Endothelial cell of umbilical vein (primary cell): ENCODE measurements around the gene DNHD1. TPM values are rescaled to one million over a fixed set of nuclear protein-coding genes. Genes with fewer than 3 reads are reported as not detected.

ENCODE experiments used
- BruUV-seq: library from RNA; stranded (reverse); fragments of 400-500 nt; replicated peaks from 2 replicates; lab custom pipeline; 2021; lab: Mats Ljungman, UMichigan
- CTCF ChIA-PET: fragments of 300-600, 350-600 bp; sonication (Branson Sonifier 250); formaldehyde crosslinking; loops from one replicate; lab custom pipeline; 2021; ENCODE audit warnings: antibody characterized with exemption, inconsistent platforms; lab: Charles Lee
- POLR2A ChIA-PET: fragments of 300-600, 350-600 bp; sonication (Branson Sonifier 250); formaldehyde crosslinking; loops from one replicate; lab custom pipeline; 2021; ENCODE audit warnings: antibody characterized with exemption, inconsistent platforms; lab: Charles Lee
- DNase-seq: peaks from one replicate; pipeline ENCODE4 v3.0.0-alpha.2; 2011; ENCODE audit warnings: low read depth, low spot score
- FAIRE-seq: peaks from 2 replicates; lab custom pipeline; 2011; peaks lifted over from hg19 to GRCh38; lab: Jason Lieb, UNC
- H2AFZ ChIP-seq: 2 replicates; pipeline ENCODE4 v1.6.0; 2012; ENCODE audit warnings: low read depth, low read length, control low read depth, inconsistent platforms
- H3K27ac ChIP-seq: 2 replicates; pipeline ENCODE4 v1.5.1; 2011; ENCODE audit warnings: low read depth, mild to moderate bottlenecking, control low read depth, low read length, moderate library complexity; ENCODE audit not compliant: insufficient read depth
- H3K27me3 ChIP-seq, 2 experiments: 2 replicates each; pipeline versions ENCODE4 v1.6.0 to v1.6.1; 2011; ENCODE audit warnings: low read length in 2 of 2, mixed read lengths in 1 of 2; ENCODE audit not compliant: control insufficient read depth in 2 of 2, insufficient read depth in 2 of 2
- H3K36me3 ChIP-seq, 2 experiments: 2 replicates in 1 of 2; 3 replicates in 1 of 2; pipeline ENCODE4 v1.5.1; 2011; ENCODE audit warnings: low read length in 2 of 2, mild to moderate bottlenecking in 1 of 2, moderate library complexity in 1 of 2; ENCODE audit not compliant: control insufficient read depth in 2 of 2, insufficient read depth in 2 of 2; ENCODE audit errors: extremely low read depth in 1 of 2
- H3K4me1 ChIP-seq: 3 replicates; pipeline ENCODE4 v1.5.1; 2011; ENCODE audit warnings: mild to moderate bottlenecking, low read length; ENCODE audit not compliant: control insufficient read depth, insufficient read depth; ENCODE audit errors: extremely low read depth
- H3K4me2 ChIP-seq: 2 replicates; pipeline ENCODE4 v1.6.1; 2011; ENCODE audit warnings: low read length, control low read depth, mixed read lengths; ENCODE audit not compliant: insufficient read depth
- H3K4me3 ChIP-seq, 3 experiments: fragments of 200-600 bp in 1 of 3; sonication (generic), shearing (Covaris generic) in 1 of 3; replicated peaks in 1 of 3; 2 replicates each; pipeline ENCODE4 v1.5.1; 2011 to 2016; ENCODE audit warnings: control low read depth in 3 of 3, low read length in 3 of 3, mild to moderate bottlenecking in 2 of 3, inconsistent platforms in 1 of 3, low read depth in 1 of 3, moderate library complexity in 1 of 3; ENCODE audit not compliant: insufficient read depth in 1 of 3
- H3K79me2 ChIP-seq: 2 replicates; pipeline ENCODE4 v1.6.0; 2012; ENCODE audit warnings: low read length, inconsistent platforms; ENCODE audit not compliant: control insufficient read depth, insufficient read depth
- H3K9ac ChIP-seq: replicated peaks from 2 replicates; pipeline ENCODE3; 2011; ENCODE audit warnings: low read length, control low read depth; ENCODE audit not compliant: insufficient read depth; ENCODE audit errors: extremely low read depth
- H3K9me1 ChIP-seq: replicated peaks from 3 replicates; pipeline ENCODE4 v1.6.0; 2011; ENCODE audit warnings: mild to moderate bottlenecking, low read length; ENCODE audit not compliant: control insufficient read depth, insufficient read depth; ENCODE audit errors: extremely low read depth
- H3K9me3 ChIP-seq: replicated peaks from 2 replicates; pipeline ENCODE4 v1.5.1; 2012; ENCODE audit warnings: low read length, inconsistent platforms; ENCODE audit not compliant: control insufficient read depth, insufficient read depth
- H4K20me1 ChIP-seq: replicated peaks from 2 replicates; pipeline ENCODE3; 2011; ENCODE audit warnings: mild to moderate bottlenecking, low read length; ENCODE audit not compliant: control insufficient read depth, insufficient read depth; ENCODE audit errors: extremely low read depth
- POLR2A ChIP-seq: IDR thresholded peaks from 2 replicates; pipeline ENCODE4 v1.6.1; 2012; ENCODE audit warnings: low read depth, mild to moderate bottlenecking, control low read depth, low read length
- POLR2AphosphoS5 ChIP-seq: IDR thresholded peaks from 2 replicates; pipeline ENCODE4 v1.6.1; 2012; ENCODE audit warnings: low read depth, mild to moderate bottlenecking, control low read depth, low read length, moderate library complexity; ENCODE audit not compliant: insufficient read depth
- dilution Hi-C: fragments of 300-500 bp; cut with MboI; formaldehyde crosslinking; loops from one replicate; pipeline ENCODE4 v1.15.0; 2019; ENCODE audit warnings: low sequenced_read_pairs; ENCODE audit not compliant: extremely low pct_ligation_motif_present
- intact Hi-C: fragments of 100-400 bp; cut with micrococcal nuclease; formaldehyde crosslinking; loops from one replicate; pipeline ENCODE4 v1.10.0; 2022
- polyA plus RNA-seq, 4 experiments: library from polyadenylated mRNA; depleted of rRNA in 3 of 4; stranded (reverse) in 3 of 4; unstranded in 1 of 4; fragments of >200 nt; gene quantifications; 2 replicates each; pipeline versions ENCODE4 v1.2.1 to v1.2.3, GENCODE V29; 2011 to 2012; ENCODE audit warnings: missing spikeins in 1 of 4
- total RNA-seq: library from RNA; stranded (reverse); gene quantifications from 2 replicates; pipeline ENCODE4 v1.2.3, GENCODE V29; 2021
- TF ChIP-seq, protein P1 (sequence below), 2 donors: IDR thresholded peaks; 1 replicate in 1 of 2; 2 replicates in 1 of 2; pipeline ENCODE4 v1.5.1; 2011; ENCODE audit warnings: low read length in 2 of 2, mild to moderate bottlenecking in 2 of 2, moderate library complexity in 2 of 2, control low read depth in 1 of 2, inconsistent platforms in 1 of 2, low read depth in 1 of 2; ENCODE audit not compliant: insufficient read depth in 1 of 2; ENCODE audit errors: extremely low read depth in 1 of 2

The DNHD1 gene
- total and polyA plus RNA-seq, 2 donors (not counting 3 experiments of a cell fraction or from before 2014, with no cell fraction given) = 3.7 to 8.6 TPM

DNA sequence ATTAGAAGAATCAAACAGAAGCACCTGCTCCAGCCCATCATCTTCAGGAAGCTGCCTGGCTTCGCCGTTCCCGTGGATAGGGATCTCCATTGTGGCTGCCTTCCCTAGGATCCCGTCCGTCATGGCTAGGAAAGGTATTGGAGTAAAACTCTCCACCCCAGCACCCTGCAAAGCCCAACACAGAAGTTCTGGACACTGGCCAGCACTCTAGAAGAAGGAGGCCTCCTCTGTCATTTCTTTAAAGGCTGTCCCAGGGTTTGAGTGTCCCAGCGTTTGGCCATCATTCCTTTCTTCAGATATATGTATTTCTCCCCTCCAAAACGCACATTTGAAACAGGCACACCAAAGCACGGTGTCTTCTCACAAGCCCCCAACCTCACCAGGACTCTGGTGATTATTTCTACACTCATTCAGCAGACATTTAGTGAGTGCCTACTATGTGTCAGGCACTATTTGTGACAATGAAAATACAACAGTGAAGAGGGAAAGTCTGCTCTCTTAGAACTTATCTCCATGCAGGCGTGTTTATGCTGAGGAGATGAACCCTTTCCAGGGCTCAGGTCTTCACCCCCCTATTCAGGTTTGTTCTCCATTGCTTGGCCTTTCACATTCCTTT lies 16.7 kb upstream of the DNHD1 start:
- CTCF ChIA-PET = interaction anchor here (2.6 kb wide), 1 partner anchor 102 kb away, joined by 28 read pairs; no protein-coding TSS in a partner anchor

More for the DNA sequence above, 16.7 kb upstream of the DNHD1 start:
- H3K27ac ChIP-seq = peak overlapping the region; percentile 72
- H3K36me3 ChIP-seq = peaks cover 7 to 21% of the 10 kb centered on the region in 2 experiments
- no peaks in the 10 kb centered on the region for H3K9me1 ChIP-seq
- H2AFZ ChIP-seq = no peak overlapping the region
- dilution Hi-C loops (no loop called here), intact Hi-C loops (loop anchor here (2.0 kb wide), 3 partner anchors 62 to 202 kb away; partner anchors contain the start of genes APBB1 and MRPL17)
- FAIRE-seq (peak; percentile 18), DNase-seq (no peak)
- no peaks in the 10 kb centered on the region for H3K9me3 ChIP-seq
- no peaks in the 10 kb centered on the region for H3K27me3 ChIP-seq
- H3K79me2 ChIP-seq = peaks cover 36% of the 10 kb centered on the region
- no peaks in the 10 kb centered on the region for H4K20me1 ChIP-seq
- TF ChIP-seq, protein P1, sequence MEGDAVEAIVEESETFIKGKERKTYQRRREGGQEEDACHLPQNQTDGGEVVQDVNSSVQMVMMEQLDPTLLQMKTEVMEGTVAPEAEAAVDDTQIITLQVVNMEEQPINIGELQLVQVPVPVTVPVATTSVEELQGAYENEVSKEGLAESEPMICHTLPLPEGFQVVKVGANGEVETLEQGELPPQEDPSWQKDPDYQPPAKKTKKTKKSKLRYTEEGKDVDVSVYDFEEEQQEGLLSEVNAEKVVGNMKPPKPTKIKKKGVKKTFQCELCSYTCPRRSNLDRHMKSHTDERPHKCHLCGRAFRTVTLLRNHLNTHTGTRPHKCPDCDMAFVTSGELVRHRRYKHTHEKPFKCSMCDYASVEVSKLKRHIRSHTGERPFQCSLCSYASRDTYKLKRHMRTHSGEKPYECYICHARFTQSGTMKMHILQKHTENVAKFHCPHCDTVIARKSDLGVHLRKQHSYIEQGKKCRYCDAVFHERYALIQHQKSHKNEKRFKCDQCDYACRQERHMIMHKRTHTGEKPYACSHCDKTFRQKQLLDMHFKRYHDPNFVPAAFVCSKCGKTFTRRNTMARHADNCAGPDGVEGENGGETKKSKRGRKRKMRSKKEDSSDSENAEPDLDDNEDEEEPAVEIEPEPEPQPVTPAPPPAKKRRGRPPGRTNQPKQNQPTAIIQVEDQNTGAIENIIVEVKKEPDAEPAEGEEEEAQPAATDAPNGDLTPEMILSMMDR (IDR thresholded peaks at IDR 0.05; ENCODE audit: extremely low read depth in 1 of 2, insufficient read depth in 1 of 2, low read depth in 1 of 2, low read length in 2 of 2) = no peak
- no peak for TF ChIP-seq POLR2AphosphoS5
- peak; percentile 9 for TF ChIP-seq POLR2A
- TSS peak; percentile 32 for BruUV-seq
- H3K4me2 ChIP-seq = peak overlapping the region; percentile 85
- peaks cover 18% of the 10 kb centered on the region for H3K4me1 ChIP-seq
- H3K4me3 ChIP-seq = peak overlapping the region; percentile 19 to 65 (median 57)
- peak overlapping the region; percentile 70 for H3K9ac ChIP-seq
- POLR2A ChIA-PET = no interaction called here
